Measurements from ENCODE around the gene MARCHF10.

DNA sequence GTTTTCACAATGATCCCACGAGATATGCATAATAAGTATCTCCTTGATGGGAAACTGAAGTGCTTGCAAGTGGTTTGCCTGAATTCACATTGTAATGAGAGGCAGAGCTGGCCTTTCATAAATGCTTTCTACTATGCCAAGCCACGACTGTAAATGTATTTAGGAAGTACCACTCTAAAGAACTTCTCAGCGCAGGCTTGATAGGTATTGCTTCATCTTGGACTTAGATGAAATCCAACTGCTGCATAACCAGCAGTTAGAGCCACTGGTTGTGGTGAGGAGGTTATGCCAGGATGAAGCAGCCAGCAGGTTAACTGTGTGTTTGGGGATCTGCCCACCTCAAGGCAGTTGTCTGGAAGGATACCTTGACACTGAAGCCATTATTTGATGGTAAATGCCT lies 26.8 kb downstream of the MARCHF10 start:
- no peak for TF ChIP-seq POLR2A (IDR thresholded peaks at IDR 0.05)
- TF ChIP-seq, protein P1, sequence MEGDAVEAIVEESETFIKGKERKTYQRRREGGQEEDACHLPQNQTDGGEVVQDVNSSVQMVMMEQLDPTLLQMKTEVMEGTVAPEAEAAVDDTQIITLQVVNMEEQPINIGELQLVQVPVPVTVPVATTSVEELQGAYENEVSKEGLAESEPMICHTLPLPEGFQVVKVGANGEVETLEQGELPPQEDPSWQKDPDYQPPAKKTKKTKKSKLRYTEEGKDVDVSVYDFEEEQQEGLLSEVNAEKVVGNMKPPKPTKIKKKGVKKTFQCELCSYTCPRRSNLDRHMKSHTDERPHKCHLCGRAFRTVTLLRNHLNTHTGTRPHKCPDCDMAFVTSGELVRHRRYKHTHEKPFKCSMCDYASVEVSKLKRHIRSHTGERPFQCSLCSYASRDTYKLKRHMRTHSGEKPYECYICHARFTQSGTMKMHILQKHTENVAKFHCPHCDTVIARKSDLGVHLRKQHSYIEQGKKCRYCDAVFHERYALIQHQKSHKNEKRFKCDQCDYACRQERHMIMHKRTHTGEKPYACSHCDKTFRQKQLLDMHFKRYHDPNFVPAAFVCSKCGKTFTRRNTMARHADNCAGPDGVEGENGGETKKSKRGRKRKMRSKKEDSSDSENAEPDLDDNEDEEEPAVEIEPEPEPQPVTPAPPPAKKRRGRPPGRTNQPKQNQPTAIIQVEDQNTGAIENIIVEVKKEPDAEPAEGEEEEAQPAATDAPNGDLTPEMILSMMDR (IDR thresholded peaks at IDR 0.05), result no peak

Measured in breast epithelium (tissue), 3 donors.